SK-N-SH (cell line): ENCODE measurements around the gene UCK1. TPM values are rescaled to one million over a fixed set of nuclear protein-coding genes. Genes with fewer than 3 reads are reported as not detected.

Source experiments
- CTCF ChIA-PET: fragments of 300-600, 350-600 bp; formaldehyde crosslinking; extraction: SDS; loops from one replicate; lab custom pipeline; 2021; lab: Yijun Ruan, JAX
- POLR2A ChIA-PET: fragments of 350-600 bp; sonication (Branson Sonifier 250); formaldehyde crosslinking; extraction: SDS; loops from one replicate; lab custom pipeline; 2020; ENCODE audit warnings: antibody characterized with exemption, inconsistent platforms; lab: Yijun Ruan, JAX
- DNase-seq: peaks from one replicate; pipeline ENCODE4 v3.0.0; 2012
- H2AFZ ChIP-seq: fragments of 200-600 bp; sonication (generic); 2 replicates; pipeline ENCODE4 v1.8.1; 2016; ENCODE audit warnings: antibody characterized with exemption, mild to moderate bottlenecking, low read depth
- H3F3A ChIP-seq: fragments of 200-600 bp; sonication (generic); replicated peaks from 2 replicates; pipeline ENCODE3; 2016; ENCODE audit warnings: antibody characterized with exemption, mild to moderate bottlenecking; ENCODE audit not compliant: insufficient read depth
- H3K27ac ChIP-seq, 2 experiments: fragments of 200-500 bp in 1 of 2; fragments of 200-600 bp in 1 of 2; sonication (Bioruptor generic) in 1 of 2; sonication (generic), shearing (Covaris generic) in 1 of 2; 2 replicates each; pipeline versions ENCODE4 v1.5.1 to v1.6.1; 2014 to 2016; ENCODE audit warnings: low read depth in 2 of 2, inconsistent platforms in 1 of 2, low read length in 1 of 2, mild to moderate bottlenecking in 1 of 2, mixed read lengths in 1 of 2
- H3K27me3 ChIP-seq: fragments of 200-600 bp; sonication (generic), shearing (Covaris generic); 2 replicates; pipeline ENCODE4 v1.6.1; 2016; ENCODE audit warnings: mixed run types; ENCODE audit not compliant: insufficient read depth
- H3K36me3 ChIP-seq, 2 experiments: fragments of 200-500 bp in 1 of 2; fragments of 200-600 bp in 1 of 2; sonication (Bioruptor generic) in 1 of 2; sonication (generic) in 1 of 2; replicated peaks in 1 of 2; 2 replicates each; pipeline versions ENCODE3 to v1.5.1; 2014 to 2016; ENCODE audit warnings: low read length in 1 of 2, mild to moderate bottlenecking in 1 of 2; ENCODE audit not compliant: insufficient read depth in 2 of 2, control insufficient read depth in 1 of 2
- H3K4me1 ChIP-seq, 2 experiments: fragments of 200-500 bp in 1 of 2; fragments of 200-600 bp in 1 of 2; sonication (Bioruptor generic) in 1 of 2; sonication (generic), shearing (Covaris generic) in 1 of 2; 2 replicates each; pipeline versions ENCODE4 v1.5.1 to v1.6.1; 2014 to 2016; ENCODE audit warnings: low read depth in 1 of 2, low read length in 1 of 2, mixed run types in 1 of 2; ENCODE audit not compliant: insufficient read depth in 2 of 2, control insufficient read depth in 1 of 2
- H3K4me2 ChIP-seq: fragments of 200-600 bp; sonication (generic), shearing (Covaris generic); 2 replicates; pipeline ENCODE4 v1.6.1; 2017; ENCODE audit warnings: mixed run types
- H3K4me3 ChIP-seq, 2 experiments: fragments of 200-500 bp in 1 of 2; fragments of 200-600 bp in 1 of 2; sonication (Bioruptor generic) in 1 of 2; sonication (generic), shearing (Covaris generic) in 1 of 2; 2 replicates each; pipeline versions ENCODE4 v1.5.1 to v1.8.1; 2014 to 2016; ENCODE audit warnings: low read depth in 2 of 2, inconsistent platforms in 1 of 2, low read length in 1 of 2, mild to moderate bottlenecking in 1 of 2, mixed read lengths in 1 of 2, moderate library complexity in 1 of 2
- H3K79me2 ChIP-seq: fragments of 200-600 bp; sonication (generic); 2 replicates; pipeline ENCODE4 v1.8.1; 2017; ENCODE audit warnings: mild to moderate bottlenecking; ENCODE audit not compliant: insufficient read depth
- H3K9ac ChIP-seq: fragments of 200-600 bp; sonication (generic); 2 replicates; pipeline ENCODE4 v1.6.1; 2017; ENCODE audit warnings: mixed run types
- H3K9me2 ChIP-seq: fragments of 200-600 bp; sonication (generic); 2 replicates; pipeline ENCODE4 v1.6.1; 2017; ENCODE audit warnings: mixed run types
- H3K9me3 ChIP-seq: fragments of 200-600 bp; sonication (generic); 2 replicates; pipeline ENCODE4 v1.6.1; 2017; ENCODE audit warnings: mixed run types, mild to moderate bottlenecking, moderate library complexity
- H4K20me1 ChIP-seq: fragments of 200-600 bp; sonication (generic); 2 replicates; pipeline ENCODE4 v1.6.1; 2017; ENCODE audit warnings: mild to moderate bottlenecking, mixed run types; ENCODE audit not compliant: insufficient read depth
- CHD2 ChIP-seq: fragments of 150-350 bp; IDR thresholded peaks from 2 replicates; pipeline ENCODE4 v1.6.1; 2018; ENCODE audit warnings: low read length; ENCODE audit not compliant: partially characterized antibody
- EP300 ChIP-seq, 2 experiments: IDR thresholded peaks; 2 replicates each; pipeline versions ENCODE4 v1.4.0 to v1.6.1; 2012; ENCODE audit warnings: borderline replicate concordance in 1 of 2, low read depth in 1 of 2, low read length in 1 of 2
- EZH2phosphoT487 ChIP-seq: fragments of 200-600 bp; sonication (generic); IDR thresholded peaks from 2 replicates; pipeline ENCODE4 v1.6.1; 2017; ENCODE audit warnings: low read depth, mixed run types, mild to moderate bottlenecking, antibody characterized with exemption, moderate library complexity, borderline replicate concordance
- FOSL2 ChIP-seq: IDR thresholded peaks from 2 replicates; pipeline ENCODE4 v1.4.0; 2012; ENCODE audit warnings: low read depth, mild to moderate bottlenecking, moderate library complexity, borderline replicate concordance
- JUND ChIP-seq: IDR thresholded peaks from 2 replicates; pipeline ENCODE4 v1.4.0; 2012
- MXI1 ChIP-seq: IDR thresholded peaks from 2 replicates; pipeline ENCODE4 v1.6.1; 2012; ENCODE audit warnings: mild to moderate bottlenecking, low read depth, low read length, improper control_type of control experiment
- NRF1 ChIP-seq: IDR thresholded peaks from 2 replicates; pipeline ENCODE4 v1.6.1; 2012; ENCODE audit warnings: low read depth, mild to moderate bottlenecking, low read length
- POLR2AphosphoS5 ChIP-seq: IDR thresholded peaks from 2 replicates; pipeline ENCODE4 v1.6.1; 2012; ENCODE audit warnings: low read depth, low read length
- RAD21 ChIP-seq: IDR thresholded peaks from 2 replicates; pipeline ENCODE4 v1.6.1; 2012; ENCODE audit warnings: mild to moderate bottlenecking, low read length
- RCOR1 ChIP-seq: fragments of 150-350 bp; IDR thresholded peaks from 2 replicates; pipeline ENCODE4 v1.6.1; 2017; ENCODE audit warnings: antibody characterized with exemption, low read length
- SIN3A ChIP-seq: IDR thresholded peaks from 2 replicates; pipeline ENCODE4 v1.6.1; 2012; ENCODE audit warnings: low read depth, mild to moderate bottlenecking, low read length, moderate library complexity, borderline replicate concordance
- TAF1 ChIP-seq: IDR thresholded peaks from 2 replicates; pipeline ENCODE4 v1.6.1; 2012; ENCODE audit warnings: low read depth, mild to moderate bottlenecking, low read length, moderate library complexity, borderline replicate concordance
- TCF12 ChIP-seq: IDR thresholded peaks from 2 replicates; pipeline ENCODE4 v1.4.0; 2012
- WGBS: methylation state at CpG from one replicate; pipeline ENCODE4 v1.1.6; 2017; ENCODE audit warnings: low lambda C conversion rate; 5-methylcytosine and 5-hydroxymethylcytosine counted together
- polyA plus RNA-seq, 3 experiments: library from polyadenylated mRNA; depleted of rRNA; stranded (reverse); fragments of >200 nt; gene quantifications; 2 replicates each; pipeline ENCODE4 v1.2.3, GENCODE V29; 2012
- TF ChIP-seq, protein P1 (sequence below): fragments of 200-600 bp; sonication (generic); IDR thresholded peaks from 2 replicates; pipeline ENCODE4 v1.6.1; 2017; ENCODE audit warnings: antibody characterized with exemption, mild to moderate bottlenecking, moderate library complexity
- TF ChIP-seq, protein P2 (sequence below): IDR thresholded peaks from 2 replicates; pipeline ENCODE4 v1.4.0; 2012; ENCODE audit warnings: low read depth, borderline replicate concordance
- TF ChIP-seq, protein P3 (sequence below): fragments of 150-350 bp; IDR thresholded peaks from 2 replicates; pipeline ENCODE4 v1.6.1; 2017; ENCODE audit warnings: antibody characterized with exemption, low read length, low read depth, borderline replicate concordance

The UCK1 gene
- polyA plus RNA-seq, 1 of the 3 experiments (the other 2 are of a cell fraction) = 32.9 TPM

- H3K27ac ChIP-seq = no peak overlapping the region; a peak in 1 of 4 replicates
- H3K9me2 ChIP-seq = no peaks in the 10 kb centered on the region
- TF ChIP-seq FOSL2 (no peak), TAF1 (no peak)
- TF ChIP-seq, all 33 proteins: peak for 0
- Histone ChIP-seq H3K79me2 (peaks cover 41% of the 10 kb centered on the region), H3F3A (peaks cover 6% of the 10 kb centered on the region), H3K9me3 (no peaks in the 10 kb centered on the region), H3K36me3 (peaks cover 55 to 94% of the 10 kb centered on the region in 2 experiments), H3K9ac (no peak overlapping the region), H3K4me3 (no peak overlapping the region), H4K20me1 (peaks cover 54% of the 10 kb centered on the region), H3K27me3 (no peaks in the 10 kb centered on the region), H3K4me2 (no peak overlapping the region), H3K4me1 (no peaks in the 10 kb centered on the region; a peak in 1 of 4 replicates), H2AFZ (no peak overlapping the region)
- no peak for DNase-seq
- ChIA-PET POLR2A (no interaction called here), CTCF (interaction anchor here (0.7 to 6.0 kb wide), 29 partner anchors 8 to 263 kb away, joined by 3 to 50 read pairs (median 5); partner anchors contain the start of gene POMT1)
- 91% methylated on average over 10 of the region's 19 CpGs for WGBS
These were observed 53.1 kb downstream of the UCK1 start for GRCh38 chr9:131477816-131478419.

GRCh38 chr9:131477367-131477766 is 53.7 kb downstream of the UCK1 start:
- no peak overlapping the region for H3K4me3 ChIP-seq
- CTCF ChIA-PET = interaction anchor here (0.7 to 6.0 kb wide), 27 partner anchors 8 to 264 kb away, joined by 3 to 50 read pairs (median 5); no protein-coding TSS in a partner anchor
- WGBS = 92% methylated on average over 5 of the region's 11 CpGs
- H3K79me2 ChIP-seq = peaks cover 46% of the 10 kb centered on the region
- no peak for TF ChIP-seq RCOR1
- TF ChIP-seq POLR2AphosphoS5 = no peak
- TF ChIP-seq CHD2 = no peak
- TF ChIP-seq, protein P1, sequence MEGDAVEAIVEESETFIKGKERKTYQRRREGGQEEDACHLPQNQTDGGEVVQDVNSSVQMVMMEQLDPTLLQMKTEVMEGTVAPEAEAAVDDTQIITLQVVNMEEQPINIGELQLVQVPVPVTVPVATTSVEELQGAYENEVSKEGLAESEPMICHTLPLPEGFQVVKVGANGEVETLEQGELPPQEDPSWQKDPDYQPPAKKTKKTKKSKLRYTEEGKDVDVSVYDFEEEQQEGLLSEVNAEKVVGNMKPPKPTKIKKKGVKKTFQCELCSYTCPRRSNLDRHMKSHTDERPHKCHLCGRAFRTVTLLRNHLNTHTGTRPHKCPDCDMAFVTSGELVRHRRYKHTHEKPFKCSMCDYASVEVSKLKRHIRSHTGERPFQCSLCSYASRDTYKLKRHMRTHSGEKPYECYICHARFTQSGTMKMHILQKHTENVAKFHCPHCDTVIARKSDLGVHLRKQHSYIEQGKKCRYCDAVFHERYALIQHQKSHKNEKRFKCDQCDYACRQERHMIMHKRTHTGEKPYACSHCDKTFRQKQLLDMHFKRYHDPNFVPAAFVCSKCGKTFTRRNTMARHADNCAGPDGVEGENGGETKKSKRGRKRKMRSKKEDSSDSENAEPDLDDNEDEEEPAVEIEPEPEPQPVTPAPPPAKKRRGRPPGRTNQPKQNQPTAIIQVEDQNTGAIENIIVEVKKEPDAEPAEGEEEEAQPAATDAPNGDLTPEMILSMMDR = no peak
- H3K9ac ChIP-seq = no peak overlapping the region
- no peaks in the 10 kb centered on the region for H3K9me3 ChIP-seq
- no peak overlapping the region for H2AFZ ChIP-seq
- peaks cover 6% of the 10 kb centered on the region for H3F3A ChIP-seq
- H3K27me3 ChIP-seq = no peaks in the 10 kb centered on the region
- POLR2A ChIA-PET = no interaction called here
- no peak for DNase-seq
- H3K36me3 ChIP-seq = peaks cover 56 to 90% of the 10 kb centered on the region in 2 experiments
- peaks cover 59% of the 10 kb centered on the region for H4K20me1 ChIP-seq
- no peak overlapping the region for H3K4me2 ChIP-seq
- no peaks in the 10 kb centered on the region for H3K9me2 ChIP-seq
- no peak overlapping the region for H3K27ac ChIP-seq
- no peaks in the 10 kb centered on the region; a peak in 1 of 4 replicates for H3K4me1 ChIP-seq

DNA sequence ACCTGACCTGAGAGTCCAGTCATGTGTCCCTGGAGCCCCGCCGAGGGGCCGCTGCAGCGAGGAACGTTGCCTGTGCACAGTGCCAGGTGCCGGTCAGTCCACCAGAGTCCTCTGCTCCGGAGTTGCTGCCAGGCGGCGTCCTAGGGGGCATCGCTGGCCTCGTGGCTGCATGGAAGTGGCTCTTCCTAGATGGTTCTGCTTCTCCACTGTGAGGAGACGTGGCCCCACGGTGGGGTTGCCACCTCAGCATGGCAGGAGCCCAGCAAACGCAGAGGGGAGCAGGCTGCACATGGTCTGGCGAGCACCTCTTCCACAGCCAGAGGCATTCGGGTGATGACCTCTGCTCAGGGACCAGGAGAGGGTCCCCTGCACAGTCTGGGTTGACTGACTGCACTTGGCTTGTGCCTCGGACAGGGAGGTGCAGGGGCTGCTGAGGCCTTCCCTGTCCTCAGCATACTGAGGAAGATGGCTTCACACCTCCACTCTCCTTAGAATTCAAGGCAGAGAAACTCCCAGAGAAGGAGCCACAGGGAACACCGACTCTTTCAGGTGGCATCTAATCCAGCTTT is 54.2 kb downstream of the UCK1 start:
- Histone ChIP-seq H3F3A (peaks cover 6% of the 10 kb centered on the region), H3K9me2 (no peaks in the 10 kb centered on the region), H3K4me3 (no peak overlapping the region), H3K9me3 (no peaks in the 10 kb centered on the region), H3K9ac (no peak overlapping the region), H3K4me2 (no peak overlapping the region), H2AFZ (no peak overlapping the region), H4K20me1 (peaks cover 59% of the 10 kb centered on the region), H3K27ac (no peak overlapping the region), H3K4me1 (no peaks in the 10 kb centered on the region; a peak in 1 of 4 replicates), H3K79me2 (peaks cover 51% of the 10 kb centered on the region), H3K27me3 (no peaks in the 10 kb centered on the region), H3K36me3 (peaks cover 59 to 87% of the 10 kb centered on the region in 2 experiments)
- CTCF ChIA-PET = interaction anchor here (0.7 to 6.0 kb wide), 15 partner anchors 13 to 140 kb away, joined by 3 to 50 read pairs (median 5); no protein-coding TSS in a partner anchor
- 77% methylated on average over 11 of the region's 18 CpGs for WGBS
- DNase-seq = no peak
- POLR2A ChIA-PET = no interaction called here
- TF ChIP-seq EP300 (IDR thresholded peaks at IDR 0.05; ENCODE audit: borderline replicate concordance in 1 of 2, low read depth in 1 of 2, low read length in 1 of 2) (no peak), NRF1 (no peak), SIN3A (no peak), JUND (no peak), MXI1 (no peak), TCF12 (no peak), RAD21 (no peak), EZH2phosphoT487 (no peak)
- TF ChIP-seq, protein P2, sequence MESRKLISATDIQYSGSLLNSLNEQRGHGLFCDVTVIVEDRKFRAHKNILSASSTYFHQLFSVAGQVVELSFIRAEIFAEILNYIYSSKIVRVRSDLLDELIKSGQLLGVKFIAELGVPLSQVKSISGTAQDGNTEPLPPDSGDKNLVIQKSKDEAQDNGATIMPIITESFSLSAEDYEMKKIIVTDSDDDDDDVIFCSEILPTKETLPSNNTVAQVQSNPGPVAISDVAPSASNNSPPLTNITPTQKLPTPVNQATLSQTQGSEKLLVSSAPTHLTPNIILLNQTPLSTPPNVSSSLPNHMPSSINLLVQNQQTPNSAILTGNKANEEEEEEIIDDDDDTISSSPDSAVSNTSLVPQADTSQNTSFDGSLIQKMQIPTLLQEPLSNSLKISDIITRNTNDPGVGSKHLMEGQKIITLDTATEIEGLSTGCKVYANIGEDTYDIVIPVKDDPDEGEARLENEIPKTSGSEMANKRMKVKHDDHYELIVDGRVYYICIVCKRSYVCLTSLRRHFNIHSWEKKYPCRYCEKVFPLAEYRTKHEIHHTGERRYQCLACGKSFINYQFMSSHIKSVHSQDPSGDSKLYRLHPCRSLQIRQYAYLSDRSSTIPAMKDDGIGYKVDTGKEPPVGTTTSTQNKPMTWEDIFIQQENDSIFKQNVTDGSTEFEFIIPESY = no peak
- TF ChIP-seq, protein P3, sequence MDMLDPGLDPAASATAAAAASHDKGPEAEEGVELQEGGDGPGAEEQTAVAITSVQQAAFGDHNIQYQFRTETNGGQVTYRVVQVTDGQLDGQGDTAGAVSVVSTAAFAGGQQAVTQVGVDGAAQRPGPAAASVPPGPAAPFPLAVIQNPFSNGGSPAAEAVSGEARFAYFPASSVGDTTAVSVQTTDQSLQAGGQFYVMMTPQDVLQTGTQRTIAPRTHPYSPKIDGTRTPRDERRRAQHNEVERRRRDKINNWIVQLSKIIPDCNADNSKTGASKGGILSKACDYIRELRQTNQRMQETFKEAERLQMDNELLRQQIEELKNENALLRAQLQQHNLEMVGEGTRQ = no peak
